SK-N-SH (cell line): ENCODE measurements around the gene PRKCD. TPM values are rescaled to one million over a fixed set of nuclear protein-coding genes. Genes with fewer than 3 reads are reported as not detected.

Experiments
- CTCF ChIA-PET: fragments of 300-600, 350-600 bp; formaldehyde crosslinking; extraction: SDS; loops from one replicate; lab custom pipeline; 2021; lab: Yijun Ruan, JAX
- POLR2A ChIA-PET: fragments of 350-600 bp; sonication (Branson Sonifier 250); formaldehyde crosslinking; extraction: SDS; loops from one replicate; lab custom pipeline; 2020; ENCODE audit warnings: antibody characterized with exemption, inconsistent platforms; lab: Yijun Ruan, JAX
- DNase-seq: peaks from one replicate; pipeline ENCODE4 v3.0.0; 2012
- H2AFZ ChIP-seq: fragments of 200-600 bp; sonication (generic); 2 replicates; pipeline ENCODE4 v1.8.1; 2016; ENCODE audit warnings: antibody characterized with exemption, mild to moderate bottlenecking, low read depth
- H3F3A ChIP-seq: fragments of 200-600 bp; sonication (generic); replicated peaks from 2 replicates; pipeline ENCODE3; 2016; ENCODE audit warnings: antibody characterized with exemption, mild to moderate bottlenecking; ENCODE audit not compliant: insufficient read depth
- H3K27ac ChIP-seq, 2 experiments: fragments of 200-500 bp in 1 of 2; fragments of 200-600 bp in 1 of 2; sonication (Bioruptor generic) in 1 of 2; sonication (generic), shearing (Covaris generic) in 1 of 2; 2 replicates each; pipeline versions ENCODE4 v1.5.1 to v1.6.1; 2014 to 2016; ENCODE audit warnings: low read depth in 2 of 2, inconsistent platforms in 1 of 2, low read length in 1 of 2, mild to moderate bottlenecking in 1 of 2, mixed read lengths in 1 of 2
- H3K27me3 ChIP-seq: fragments of 200-600 bp; sonication (generic), shearing (Covaris generic); 2 replicates; pipeline ENCODE4 v1.6.1; 2016; ENCODE audit warnings: mixed run types; ENCODE audit not compliant: insufficient read depth
- H3K36me3 ChIP-seq, 2 experiments: fragments of 200-500 bp in 1 of 2; fragments of 200-600 bp in 1 of 2; sonication (Bioruptor generic) in 1 of 2; sonication (generic) in 1 of 2; replicated peaks in 1 of 2; 2 replicates each; pipeline versions ENCODE3 to v1.5.1; 2014 to 2016; ENCODE audit warnings: low read length in 1 of 2, mild to moderate bottlenecking in 1 of 2; ENCODE audit not compliant: insufficient read depth in 2 of 2, control insufficient read depth in 1 of 2
- H3K4me1 ChIP-seq, 2 experiments: fragments of 200-500 bp in 1 of 2; fragments of 200-600 bp in 1 of 2; sonication (Bioruptor generic) in 1 of 2; sonication (generic), shearing (Covaris generic) in 1 of 2; 2 replicates each; pipeline versions ENCODE4 v1.5.1 to v1.6.1; 2014 to 2016; ENCODE audit warnings: low read depth in 1 of 2, low read length in 1 of 2, mixed run types in 1 of 2; ENCODE audit not compliant: insufficient read depth in 2 of 2, control insufficient read depth in 1 of 2
- H3K4me2 ChIP-seq: fragments of 200-600 bp; sonication (generic), shearing (Covaris generic); 2 replicates; pipeline ENCODE4 v1.6.1; 2017; ENCODE audit warnings: mixed run types
- H3K4me3 ChIP-seq, 2 experiments: fragments of 200-500 bp in 1 of 2; fragments of 200-600 bp in 1 of 2; sonication (Bioruptor generic) in 1 of 2; sonication (generic), shearing (Covaris generic) in 1 of 2; 2 replicates each; pipeline versions ENCODE4 v1.5.1 to v1.8.1; 2014 to 2016; ENCODE audit warnings: low read depth in 2 of 2, inconsistent platforms in 1 of 2, low read length in 1 of 2, mild to moderate bottlenecking in 1 of 2, mixed read lengths in 1 of 2, moderate library complexity in 1 of 2
- H3K79me2 ChIP-seq: fragments of 200-600 bp; sonication (generic); 2 replicates; pipeline ENCODE4 v1.8.1; 2017; ENCODE audit warnings: mild to moderate bottlenecking; ENCODE audit not compliant: insufficient read depth
- H3K9ac ChIP-seq: fragments of 200-600 bp; sonication (generic); 2 replicates; pipeline ENCODE4 v1.6.1; 2017; ENCODE audit warnings: mixed run types
- H3K9me2 ChIP-seq: fragments of 200-600 bp; sonication (generic); 2 replicates; pipeline ENCODE4 v1.6.1; 2017; ENCODE audit warnings: mixed run types
- H3K9me3 ChIP-seq: fragments of 200-600 bp; sonication (generic); 2 replicates; pipeline ENCODE4 v1.6.1; 2017; ENCODE audit warnings: mixed run types, mild to moderate bottlenecking, moderate library complexity
- H4K20me1 ChIP-seq: fragments of 200-600 bp; sonication (generic); 2 replicates; pipeline ENCODE4 v1.6.1; 2017; ENCODE audit warnings: mild to moderate bottlenecking, mixed run types; ENCODE audit not compliant: insufficient read depth
- CHD2 ChIP-seq: fragments of 150-350 bp; IDR thresholded peaks from 2 replicates; pipeline ENCODE4 v1.6.1; 2018; ENCODE audit warnings: low read length; ENCODE audit not compliant: partially characterized antibody
- ELF1 ChIP-seq: IDR thresholded peaks from 2 replicates; pipeline ENCODE4 v1.4.0; 2012
- EP300 ChIP-seq, 2 experiments: IDR thresholded peaks; 2 replicates each; pipeline versions ENCODE4 v1.4.0 to v1.6.1; 2012; ENCODE audit warnings: borderline replicate concordance in 1 of 2, low read depth in 1 of 2, low read length in 1 of 2
- EZH2phosphoT487 ChIP-seq: fragments of 200-600 bp; sonication (generic); IDR thresholded peaks from 2 replicates; pipeline ENCODE4 v1.6.1; 2017; ENCODE audit warnings: low read depth, mixed run types, mild to moderate bottlenecking, antibody characterized with exemption, moderate library complexity, borderline replicate concordance
- GABPA ChIP-seq: IDR thresholded peaks from 2 replicates; pipeline ENCODE4 v1.4.0; 2012; ENCODE audit warnings: low read depth, mild to moderate bottlenecking
- GATA2 ChIP-seq: sonication (generic); formaldehyde crosslinking; IDR thresholded peaks from 2 replicates; pipeline ENCODE4 v1.5.0; 2020; ENCODE audit warnings: mild to moderate bottlenecking, missing genetic modification reagents
- MEF2A ChIP-seq: IDR thresholded peaks from 2 replicates; pipeline ENCODE4 v1.4.0; 2012; ENCODE audit warnings: low read depth, borderline replicate concordance
- MXI1 ChIP-seq: IDR thresholded peaks from 2 replicates; pipeline ENCODE4 v1.6.1; 2012; ENCODE audit warnings: mild to moderate bottlenecking, low read depth, low read length, improper control_type of control experiment
- RAD21 ChIP-seq: IDR thresholded peaks from 2 replicates; pipeline ENCODE4 v1.6.1; 2012; ENCODE audit warnings: mild to moderate bottlenecking, low read length
- RCOR1 ChIP-seq: fragments of 150-350 bp; IDR thresholded peaks from 2 replicates; pipeline ENCODE4 v1.6.1; 2017; ENCODE audit warnings: antibody characterized with exemption, low read length
- RFX5 ChIP-seq: IDR thresholded peaks from 2 replicates; pipeline ENCODE4 v1.6.1; 2012; ENCODE audit warnings: mild to moderate bottlenecking, improper control_type of control experiment, low read length
- RXRA ChIP-seq: IDR thresholded peaks from 2 replicates; pipeline ENCODE4 v1.4.0; 2012; ENCODE audit warnings: low read depth, mild to moderate bottlenecking, borderline replicate concordance
- TAF1 ChIP-seq: IDR thresholded peaks from 2 replicates; pipeline ENCODE4 v1.6.1; 2012; ENCODE audit warnings: low read depth, mild to moderate bottlenecking, low read length, moderate library complexity, borderline replicate concordance
- TEAD4 ChIP-seq: IDR thresholded peaks from 2 replicates; pipeline ENCODE4 v1.4.0; 2012; ENCODE audit warnings: mild to moderate bottlenecking, borderline replicate concordance; ENCODE audit not compliant: insufficient read depth
- YY1 ChIP-seq: IDR thresholded peaks from 2 replicates; pipeline ENCODE4 v1.4.0; 2012; ENCODE audit warnings: low read depth, mild to moderate bottlenecking
- WGBS: methylation state at CpG from one replicate; pipeline ENCODE4 v1.1.6; 2017; ENCODE audit warnings: low lambda C conversion rate; 5-methylcytosine and 5-hydroxymethylcytosine counted together
- polyA plus RNA-seq, 3 experiments: library from polyadenylated mRNA; depleted of rRNA; stranded (reverse); fragments of >200 nt; gene quantifications; 2 replicates each; pipeline ENCODE4 v1.2.3, GENCODE V29; 2012
- TF ChIP-seq, protein P1 (sequence below): IDR thresholded peaks from 2 replicates; pipeline ENCODE4 v1.4.0; 2012; ENCODE audit warnings: low read depth, borderline replicate concordance
- TF ChIP-seq, protein P2 (sequence below): fragments of 150-350 bp; IDR thresholded peaks from 2 replicates; pipeline ENCODE4 v1.6.1; 2017; ENCODE audit warnings: antibody characterized with exemption, low read length, low read depth, borderline replicate concordance
- TF ChIP-seq, protein P3 (sequence below): IDR thresholded peaks from 2 replicates; pipeline ENCODE4 v1.4.0; 2012; ENCODE audit warnings: low read depth, borderline replicate concordance
- TF ChIP-seq, protein P4 (sequence below): fragments of 200-600 bp; sonication (generic); IDR thresholded peaks from 2 replicates; pipeline ENCODE4 v1.6.1; 2017; ENCODE audit warnings: antibody characterized with exemption, mild to moderate bottlenecking, moderate library complexity
- TF ChIP-seq, protein P5 (sequence below): IDR thresholded peaks from 2 replicates; pipeline ENCODE4 v1.4.0; 2012; ENCODE audit warnings: low read depth

PRKCD gene
- polyA plus RNA-seq, 1 of the 3 experiments (the other 2 are of a cell fraction) = 29.0 TPM

DNA sequence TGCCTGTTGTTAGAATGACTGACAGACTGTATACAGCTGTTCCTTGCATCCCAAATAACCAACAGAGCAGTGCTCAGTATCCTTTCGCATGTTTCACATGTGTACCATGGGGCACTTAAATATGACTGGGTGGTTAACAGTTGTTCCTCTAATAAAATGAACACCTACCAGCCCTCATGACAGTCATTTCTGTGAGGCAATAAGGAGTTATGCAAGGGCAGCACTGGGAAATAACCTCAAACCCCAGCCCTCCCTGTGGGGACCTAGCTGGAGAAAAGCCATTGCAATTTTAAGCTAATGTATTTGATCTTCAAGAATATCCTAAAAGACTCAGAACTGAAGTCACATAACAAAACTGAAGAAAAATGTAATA, 38.1 kb upstream of the PRKCD start:
- ChIA-PET CTCF (interaction anchor here (1.3 to 2.1 kb wide), 5 partner anchors 8 to 73 kb away, joined by 4 to 9 read pairs (median 8); no protein-coding TSS in a partner anchor), POLR2A (no interaction called here)
- 100% methylated on average over 1 of the region's 1 CpG for WGBS

DNA sequence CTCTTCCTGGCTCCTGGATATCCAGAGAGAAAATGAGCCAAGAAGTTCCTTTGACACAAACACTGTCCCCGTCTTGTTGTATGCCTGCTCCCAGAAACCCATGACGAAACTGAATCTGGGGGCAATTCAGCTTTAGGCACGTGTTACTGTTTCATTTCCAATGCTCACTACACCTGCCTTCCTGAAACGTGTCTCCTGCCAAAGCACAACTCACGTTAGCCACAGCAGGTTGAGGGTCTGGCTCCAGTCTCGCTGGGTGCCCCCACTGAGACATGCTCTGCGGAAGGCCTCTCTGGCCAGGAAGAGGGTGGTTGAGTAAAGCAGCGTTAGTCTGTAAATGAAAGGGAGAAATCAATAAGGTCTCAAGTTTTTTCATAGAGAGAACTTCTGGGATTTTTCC, 37.5 kb upstream of the PRKCD start:
- Histone ChIP-seq H3K9ac (no peak overlapping the region), H3K27ac (no peak overlapping the region), H3K9me2 (no peaks in the 10 kb centered on the region), H4K20me1 (no peaks in the 10 kb centered on the region), H2AFZ (no peak overlapping the region), H3K79me2 (peaks cover 11% of the 10 kb centered on the region; the same call in 1 of the 2 replicates), H3K9me3 (no peaks in the 10 kb centered on the region), H3K4me1 (peaks cover 0 to 2% of the 10 kb centered on the region in 2 experiments; a peak in 1 of 4 replicates), H3F3A (no peaks in the 10 kb centered on the region), H3K36me3 (peaks cover 38 to 78% of the 10 kb centered on the region in 2 experiments), H3K4me2 (no peak overlapping the region), H3K4me3 (no peak overlapping the region), H3K27me3 (no peaks in the 10 kb centered on the region)
- WGBS = 92% methylated on average over 8 of the region's 8 CpGs
- no peak for DNase-seq
- POLR2A ChIA-PET = no interaction called here
- CTCF ChIA-PET = interaction anchor here (1.3 to 2.1 kb wide), 4 partner anchors 10 to 72 kb away, joined by 4 to 8 read pairs (median 7); no protein-coding TSS in a partner anchor
- TF ChIP-seq ELF1 = no peak
- TF ChIP-seq CHD2 = no peak
- TF ChIP-seq, protein P1, sequence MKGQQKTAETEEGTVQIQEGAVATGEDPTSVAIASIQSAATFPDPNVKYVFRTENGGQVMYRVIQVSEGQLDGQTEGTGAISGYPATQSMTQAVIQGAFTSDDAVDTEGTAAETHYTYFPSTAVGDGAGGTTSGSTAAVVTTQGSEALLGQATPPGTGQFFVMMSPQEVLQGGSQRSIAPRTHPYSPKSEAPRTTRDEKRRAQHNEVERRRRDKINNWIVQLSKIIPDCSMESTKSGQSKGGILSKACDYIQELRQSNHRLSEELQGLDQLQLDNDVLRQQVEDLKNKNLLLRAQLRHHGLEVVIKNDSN = no peak
- TF ChIP-seq, protein P2, sequence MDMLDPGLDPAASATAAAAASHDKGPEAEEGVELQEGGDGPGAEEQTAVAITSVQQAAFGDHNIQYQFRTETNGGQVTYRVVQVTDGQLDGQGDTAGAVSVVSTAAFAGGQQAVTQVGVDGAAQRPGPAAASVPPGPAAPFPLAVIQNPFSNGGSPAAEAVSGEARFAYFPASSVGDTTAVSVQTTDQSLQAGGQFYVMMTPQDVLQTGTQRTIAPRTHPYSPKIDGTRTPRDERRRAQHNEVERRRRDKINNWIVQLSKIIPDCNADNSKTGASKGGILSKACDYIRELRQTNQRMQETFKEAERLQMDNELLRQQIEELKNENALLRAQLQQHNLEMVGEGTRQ = no peak
- TF ChIP-seq MEF2A = no peak
- TF ChIP-seq RCOR1 = no peak
- no peak for TF ChIP-seq EP300 (IDR thresholded peaks at IDR 0.05; ENCODE audit: borderline replicate concordance in 1 of 2, low read depth in 1 of 2, low read length in 1 of 2)
- TF ChIP-seq TEAD4 = no peak
- no peak for TF ChIP-seq RFX5
- TF ChIP-seq, protein P3, sequence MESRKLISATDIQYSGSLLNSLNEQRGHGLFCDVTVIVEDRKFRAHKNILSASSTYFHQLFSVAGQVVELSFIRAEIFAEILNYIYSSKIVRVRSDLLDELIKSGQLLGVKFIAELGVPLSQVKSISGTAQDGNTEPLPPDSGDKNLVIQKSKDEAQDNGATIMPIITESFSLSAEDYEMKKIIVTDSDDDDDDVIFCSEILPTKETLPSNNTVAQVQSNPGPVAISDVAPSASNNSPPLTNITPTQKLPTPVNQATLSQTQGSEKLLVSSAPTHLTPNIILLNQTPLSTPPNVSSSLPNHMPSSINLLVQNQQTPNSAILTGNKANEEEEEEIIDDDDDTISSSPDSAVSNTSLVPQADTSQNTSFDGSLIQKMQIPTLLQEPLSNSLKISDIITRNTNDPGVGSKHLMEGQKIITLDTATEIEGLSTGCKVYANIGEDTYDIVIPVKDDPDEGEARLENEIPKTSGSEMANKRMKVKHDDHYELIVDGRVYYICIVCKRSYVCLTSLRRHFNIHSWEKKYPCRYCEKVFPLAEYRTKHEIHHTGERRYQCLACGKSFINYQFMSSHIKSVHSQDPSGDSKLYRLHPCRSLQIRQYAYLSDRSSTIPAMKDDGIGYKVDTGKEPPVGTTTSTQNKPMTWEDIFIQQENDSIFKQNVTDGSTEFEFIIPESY = no peak
- TF ChIP-seq, protein P4, sequence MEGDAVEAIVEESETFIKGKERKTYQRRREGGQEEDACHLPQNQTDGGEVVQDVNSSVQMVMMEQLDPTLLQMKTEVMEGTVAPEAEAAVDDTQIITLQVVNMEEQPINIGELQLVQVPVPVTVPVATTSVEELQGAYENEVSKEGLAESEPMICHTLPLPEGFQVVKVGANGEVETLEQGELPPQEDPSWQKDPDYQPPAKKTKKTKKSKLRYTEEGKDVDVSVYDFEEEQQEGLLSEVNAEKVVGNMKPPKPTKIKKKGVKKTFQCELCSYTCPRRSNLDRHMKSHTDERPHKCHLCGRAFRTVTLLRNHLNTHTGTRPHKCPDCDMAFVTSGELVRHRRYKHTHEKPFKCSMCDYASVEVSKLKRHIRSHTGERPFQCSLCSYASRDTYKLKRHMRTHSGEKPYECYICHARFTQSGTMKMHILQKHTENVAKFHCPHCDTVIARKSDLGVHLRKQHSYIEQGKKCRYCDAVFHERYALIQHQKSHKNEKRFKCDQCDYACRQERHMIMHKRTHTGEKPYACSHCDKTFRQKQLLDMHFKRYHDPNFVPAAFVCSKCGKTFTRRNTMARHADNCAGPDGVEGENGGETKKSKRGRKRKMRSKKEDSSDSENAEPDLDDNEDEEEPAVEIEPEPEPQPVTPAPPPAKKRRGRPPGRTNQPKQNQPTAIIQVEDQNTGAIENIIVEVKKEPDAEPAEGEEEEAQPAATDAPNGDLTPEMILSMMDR = no peak
- no peak for TF ChIP-seq GATA2 (CRISPR knock-in tag)
- TF ChIP-seq TAF1 = no peak
- TF ChIP-seq YY1 = no peak
- no peak for TF ChIP-seq EZH2phosphoT487
- TF ChIP-seq RXRA = no peak
- TF ChIP-seq MXI1 = no peak

More for the DNA sequence above, 38.1 kb upstream of the PRKCD start:
- H3K79me2 ChIP-seq = peaks cover 7% of the 10 kb centered on the region; the same call in 1 of the 2 replicates
- H3F3A ChIP-seq = no peaks in the 10 kb centered on the region
- no peak overlapping the region for H3K4me3 ChIP-seq
- H3K27me3 ChIP-seq = no peaks in the 10 kb centered on the region
- no peak overlapping the region for H2AFZ ChIP-seq
- DNase-seq = no peak
- peaks cover 44 to 84% of the 10 kb centered on the region in 2 experiments for H3K36me3 ChIP-seq
- H3K4me2 ChIP-seq = no peak overlapping the region
- H3K4me1 ChIP-seq = peaks cover 0 to 2% of the 10 kb centered on the region in 2 experiments; a peak in 1 of 4 replicates
- no peaks in the 10 kb centered on the region for H3K9me2 ChIP-seq
- H3K27ac ChIP-seq = no peak overlapping the region
- H4K20me1 ChIP-seq = no peaks in the 10 kb centered on the region
- no peaks in the 10 kb centered on the region for H3K9me3 ChIP-seq
- TF ChIP-seq RAD21 (no peak), EZH2phosphoT487 (no peak), ELF1 (no peak), YY1 (no peak), EP300 (IDR thresholded peaks at IDR 0.05; ENCODE audit: borderline replicate concordance in 1 of 2, low read depth in 1 of 2, low read length in 1 of 2) (no peak), GABPA (no peak)
- TF ChIP-seq, protein P1 = no peak
- TF ChIP-seq, protein P5, sequence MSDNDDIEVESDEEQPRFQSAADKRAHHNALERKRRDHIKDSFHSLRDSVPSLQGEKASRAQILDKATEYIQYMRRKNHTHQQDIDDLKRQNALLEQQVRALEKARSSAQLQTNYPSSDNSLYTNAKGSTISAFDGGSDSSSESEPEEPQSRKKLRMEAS = no peak
- no peak overlapping the region for H3K9ac ChIP-seq
